Left colon (tissue), 2 donors: ENCODE measurements around the gene DYRK1B. TPM values are rescaled to one million over a fixed set of nuclear protein-coding genes. Genes with fewer than 3 reads are reported as not detected.

ENCODE experiments used
- ATAC-seq: fragments of 200-7000 bp; cut with Tn5 transposase; one replicate; pipeline ENCODE4 v1.9.1; 2020; ENCODE audit warnings: mild to moderate bottlenecking, moderate library complexity
- DNase-seq, 2 donors: peaks; one replicate each; pipeline ENCODE4 v3.0.0-alpha.2; 2020
- intact Hi-C, 2 donors: fragments of 100-400 bp; cut with DNase I in 1 of 2; cut with micrococcal nuclease in 1 of 2; formaldehyde crosslinking; loops; one replicate each; pipeline versions ENCODE4 v1.11.2 to v1.14.0; 2022; cut with DNase I, micrococcal nuclease
- total RNA-seq, 2 donors: library from RNA; stranded (reverse); fragmentation: NEBNext Ultra II Directional; extraction: Animal tissue kit (Norgen Biotek cat#: 25700); gene quantifications; one replicate each; pipeline ENCODE4 v1.2.1, GENCODE V29; 2021
- donor health status: DM: no; HTN: no; CAD: no.
- donor health status: DM: yes; HTN: yes; CAD: no.

DYRK1B gene
- total RNA-seq, 2 donors from 2014 or later = 7.6 to 16.3 TPM

DNA sequence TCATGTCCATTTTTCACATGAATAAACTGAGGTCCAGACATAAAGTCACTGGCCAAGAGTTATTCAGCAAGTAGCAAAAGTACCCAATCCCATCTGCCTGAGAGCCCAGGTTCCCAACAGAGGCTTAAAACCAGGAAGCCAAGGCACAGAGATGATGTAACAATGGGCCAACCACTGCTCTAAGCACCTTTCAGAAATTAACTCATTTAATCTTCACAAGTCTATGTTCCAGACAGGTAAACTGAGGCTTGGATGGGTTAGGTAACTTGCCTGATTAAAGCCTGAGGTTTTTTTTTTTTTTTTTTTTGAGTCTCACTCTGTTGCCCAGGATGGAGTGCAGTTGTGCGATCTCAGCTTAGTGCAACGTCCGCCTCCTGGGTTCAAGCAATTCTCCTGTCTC is 4.0 kb upstream of the DYRK1B start:
- ATAC-seq (no peak), DNase-seq (no peak)
- intact Hi-C loops = no loop called here

GRCh38 chr19:39834287-39834841 is 402 bp upstream of the DYRK1B start:
- intact Hi-C loops = no loop called here

GRCh38 chr19:39833160-39833463 is 850 bp downstream of the DYRK1B start:
- DNase-seq = no peak
- peak; percentile 21 for ATAC-seq
- intact Hi-C loops = no loop called here

More at GRCh38 chr19:39834287-39834841, 402 bp upstream of the DYRK1B start:
- ATAC-seq = no peak
- DNase-seq = no peak

GRCh38 chr19:39832341-39833083 is 1.4 kb downstream of the DYRK1B start:
- intact Hi-C loops = no loop called here
- DNase-seq (no peak), ATAC-seq (no peak)

GRCh38 chr19:39831679-39832078 is 2.3 kb downstream of the DYRK1B start:
- intact Hi-C loops = no loop called here
- ATAC-seq (no peak), DNase-seq (no peak)

DNA sequence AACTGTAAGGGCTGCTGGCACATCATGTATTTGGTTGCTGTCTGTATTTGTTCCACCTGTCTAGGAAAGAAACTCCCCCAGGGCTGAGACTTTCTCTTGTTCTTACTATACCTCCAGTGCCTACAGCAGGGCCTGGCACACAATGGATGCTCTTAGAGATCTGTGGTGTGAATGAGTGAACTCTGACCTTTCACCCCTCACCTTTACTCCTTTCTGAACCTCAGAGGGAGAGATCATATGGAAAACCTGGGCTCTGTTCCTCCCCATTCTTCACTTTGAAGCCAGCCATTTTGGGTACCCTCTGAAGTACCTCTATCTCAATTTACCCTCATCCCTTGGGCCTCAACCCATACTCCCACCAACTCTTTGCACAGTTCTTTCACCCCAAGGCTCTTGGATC is 3.1 kb downstream of the DYRK1B start:
- DNase-seq = no peak
- no peak for ATAC-seq
- intact Hi-C loops = no loop called here

GRCh38 chr19:39830406-39830805 is 3.6 kb downstream of the DYRK1B start:
- no peak for DNase-seq
- intact Hi-C loops = no loop called here
- ATAC-seq = no peak

DNA sequence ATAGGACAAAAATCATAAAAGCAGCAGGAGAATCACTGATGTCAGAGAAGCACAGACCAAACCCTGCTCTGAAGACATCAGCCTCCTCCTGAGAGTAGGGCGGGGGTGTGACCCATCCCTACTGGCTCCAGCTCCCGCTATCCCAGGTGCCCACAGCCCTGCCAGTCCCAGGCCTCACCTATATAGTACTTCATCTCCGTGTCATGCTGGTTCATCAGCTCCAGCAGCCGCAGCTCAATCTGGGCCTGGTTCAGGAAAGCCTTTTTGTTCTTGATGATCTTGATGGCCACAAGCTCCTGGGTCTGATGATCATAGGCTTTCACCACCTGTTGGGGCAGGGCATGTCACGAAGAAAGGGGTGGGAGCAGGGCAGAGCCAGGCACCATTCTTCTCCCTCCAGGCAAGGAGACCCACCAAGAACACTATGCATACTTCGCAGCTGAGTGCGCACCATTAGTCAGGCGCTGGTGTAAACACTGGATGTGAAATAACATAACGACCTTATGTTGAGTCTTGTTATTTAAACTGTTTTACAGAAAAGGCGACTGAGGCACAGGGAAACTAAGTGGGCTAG is 4.2 kb downstream of the DYRK1B start:
- no peak for DNase-seq
- intact Hi-C loops = no loop called here

GRCh38 chr19:39828654-39829032 is 5.3 kb downstream of the DYRK1B start:
- intact Hi-C loops = no loop called here

More for the DNA sequence above, 4.2 kb downstream of the DYRK1B start:
- no peak for ATAC-seq

DNA sequence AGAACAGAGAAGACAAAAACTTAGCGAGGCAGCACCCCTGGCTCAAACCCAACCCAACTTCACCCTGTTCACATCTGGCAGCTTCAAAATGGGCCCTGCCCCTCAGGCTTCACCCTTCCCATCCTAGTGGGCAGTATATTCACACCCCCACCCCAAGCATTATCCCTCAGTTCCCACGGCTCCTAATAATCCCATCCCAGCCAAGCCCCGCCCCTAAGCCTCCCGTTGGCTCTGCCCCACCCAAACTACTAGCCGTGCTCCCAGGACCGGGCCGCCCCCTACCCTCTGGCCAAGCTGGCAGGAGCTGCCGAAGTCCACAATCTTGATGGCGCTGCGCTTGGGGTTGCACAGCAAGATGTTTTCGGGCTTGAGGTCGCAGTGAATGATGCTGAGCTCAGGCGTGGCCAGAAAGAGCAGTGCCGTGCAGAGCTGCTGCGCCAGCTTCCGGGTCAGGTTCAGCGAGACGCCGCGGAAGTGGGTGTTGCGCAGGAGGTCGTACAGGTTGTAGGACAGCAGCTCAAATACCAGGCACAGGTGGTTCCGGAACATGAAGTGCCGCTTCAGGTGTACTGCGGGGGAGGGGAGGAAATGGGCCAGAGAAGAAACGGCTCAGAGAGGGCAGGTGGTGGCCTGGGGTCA is 5.8 kb downstream of the DYRK1B start:
- intact Hi-C loops = no loop called here
- no peak for DNase-seq
- ATAC-seq = no peak

More at GRCh38 chr19:39828654-39829032, 5.3 kb downstream of the DYRK1B start:
- ATAC-seq (no peak), DNase-seq (no peak)

- no peak for ATAC-seq
- no peak for DNase-seq
- intact Hi-C loops = no loop called here
Measured at GRCh38 chr19:39827216-39827615, 6.7 kb downstream of the DYRK1B start.

DNA sequence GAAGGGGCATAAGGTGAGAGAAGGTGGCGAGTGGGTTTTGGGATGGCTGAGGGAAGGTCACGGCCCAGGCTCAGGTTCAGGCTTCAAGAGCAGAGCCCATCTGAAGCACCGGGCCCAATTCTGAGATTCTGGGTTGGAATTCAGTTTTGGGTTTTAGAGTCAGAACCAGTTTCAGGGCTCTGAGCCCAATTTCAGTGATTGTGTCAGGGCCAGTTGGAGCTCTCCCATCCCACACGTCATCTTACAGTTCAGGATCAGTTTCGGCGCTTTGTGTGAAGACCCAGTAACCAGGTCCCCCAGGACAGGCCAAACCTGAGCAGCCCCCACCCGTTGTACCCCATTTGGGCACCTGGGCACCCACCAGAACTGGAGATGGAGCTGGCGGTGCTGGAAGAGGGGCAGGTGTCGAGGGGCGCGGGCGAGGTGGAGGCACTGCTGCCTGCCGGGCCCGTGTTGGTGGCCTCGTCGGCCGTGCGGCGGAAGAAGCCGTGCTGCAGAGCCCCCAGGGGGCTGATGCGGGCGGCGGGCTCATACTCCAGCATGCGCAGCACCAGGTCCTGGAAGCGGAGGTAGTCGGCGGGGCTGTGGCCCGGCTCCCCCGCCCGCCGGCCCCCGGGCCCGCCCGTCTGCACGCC is 7.5 kb downstream of the DYRK1B start:
- DNase-seq (no peak), ATAC-seq (no peak)
- intact Hi-C loops = no loop called here

DNA sequence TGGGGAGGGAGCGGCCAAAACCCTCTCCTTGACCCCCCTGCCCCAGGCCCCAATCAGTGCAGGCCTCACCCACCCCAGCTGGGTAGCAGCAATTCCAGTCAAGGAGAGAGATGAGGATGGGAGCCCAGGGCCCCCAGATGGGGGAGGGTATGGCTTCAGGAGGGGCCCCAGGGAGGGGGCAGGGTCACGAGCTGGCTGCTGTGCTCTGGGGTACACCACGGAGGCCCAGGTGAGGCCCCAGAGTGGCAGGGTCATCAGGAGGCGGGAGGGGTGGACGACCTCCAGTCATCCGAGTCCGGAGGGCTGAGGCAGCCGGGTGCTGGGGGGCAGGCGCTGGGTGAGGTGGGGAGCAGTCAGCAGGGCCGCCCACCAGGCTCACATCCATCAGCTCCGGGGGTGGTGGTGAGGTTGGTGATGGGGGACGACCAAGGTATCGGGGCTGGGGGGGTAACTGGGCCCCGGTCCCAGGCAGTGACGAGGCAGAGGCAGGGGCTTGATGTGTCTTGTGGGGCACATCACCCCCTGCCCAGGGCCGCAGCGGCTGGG is 8.4 kb downstream of the DYRK1B start:
- DNase-seq = no peak
- no peak for ATAC-seq

GRCh38 chr19:39825093-39825463 is 8.9 kb downstream of the DYRK1B start:
- intact Hi-C loops = no loop called here
- ATAC-seq = no peak
- DNase-seq = no peak

More for the DNA sequence above, 8.4 kb downstream of the DYRK1B start:
- intact Hi-C loops = no loop called here

DNA sequence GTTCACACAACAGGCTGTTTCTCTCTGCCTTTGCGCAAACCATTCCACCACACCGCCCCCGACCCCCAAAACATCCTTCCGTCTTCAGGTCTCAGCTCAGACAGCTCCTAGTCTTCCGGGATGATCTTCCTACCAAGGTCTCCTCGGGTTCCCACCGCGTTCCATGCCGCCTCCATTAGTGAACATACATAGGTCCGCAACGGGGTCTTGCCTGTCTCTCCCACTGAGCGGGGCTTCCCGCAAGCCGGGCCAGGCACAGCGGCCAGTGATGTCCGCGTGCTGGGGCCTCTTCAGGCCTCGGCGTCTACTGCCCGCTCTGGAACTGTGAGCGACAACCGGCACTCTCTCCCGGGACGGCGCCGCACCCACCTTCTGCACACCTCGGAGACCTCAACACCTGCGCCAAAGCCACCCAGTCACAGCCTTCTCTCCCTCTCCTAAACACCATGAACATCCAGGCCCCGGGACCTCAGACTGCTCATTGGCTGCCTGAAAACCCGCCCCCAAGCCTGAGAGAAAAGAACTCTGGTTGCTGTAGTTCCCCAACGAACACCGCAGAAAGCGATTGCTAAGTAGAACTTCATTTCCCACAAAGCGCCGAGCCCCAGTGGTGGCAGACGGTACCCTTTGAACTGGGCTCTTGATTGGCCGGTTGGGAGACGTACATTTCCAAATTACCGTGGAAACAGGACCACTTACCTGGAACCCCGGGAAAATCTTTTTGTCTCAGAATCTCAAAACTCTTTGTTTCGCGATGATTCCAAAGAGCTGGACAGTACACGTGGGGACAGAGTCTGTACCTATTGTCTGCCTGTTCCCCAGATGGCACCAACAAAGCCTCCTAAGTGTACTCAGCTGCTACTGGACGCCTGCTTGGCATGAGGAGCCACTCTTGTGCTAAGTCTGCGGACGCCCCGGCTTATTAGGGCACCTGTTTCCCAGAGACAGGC is 9.5 kb downstream of the DYRK1B start:
- DNase-seq = peak; percentile 88 to 90
- intact Hi-C loops = no loop called here

GRCh38 chr19:39823686-39824085 is 10.3 kb downstream of the DYRK1B start:
- intact Hi-C loops = no loop called here
- no peak for DNase-seq
- ATAC-seq = no peak

More for the DNA sequence above, 9.5 kb downstream of the DYRK1B start:
- peak; percentile 96 for ATAC-seq

GRCh38 chr19:39820696-39821095 is 13.3 kb downstream of the DYRK1B start:
- ATAC-seq = no peak
- intact Hi-C loops = no loop called here
- no peak for DNase-seq

GRCh38 chr19:39819786-39820185 is 14.2 kb downstream of the DYRK1B start:
- ATAC-seq = no peak
- intact Hi-C loops = no loop called here
- DNase-seq = no peak
